Stimulated activated CD8-positive, alpha-beta memory T cell treated with anti-CD3 and anti-CD28 coated beads, Interleukin-2, amount 100 ng/mL, for 48 hours (primary cell): ENCODE results near the gene PEF1.

Source experiments
- DNase-seq, 2 donors: peaks; one replicate each; pipeline ENCODE4 v3.0.0-alpha.2; 2020; ENCODE audit warnings: low read depth in 2 of 2

The PEF1 gene

DNA sequence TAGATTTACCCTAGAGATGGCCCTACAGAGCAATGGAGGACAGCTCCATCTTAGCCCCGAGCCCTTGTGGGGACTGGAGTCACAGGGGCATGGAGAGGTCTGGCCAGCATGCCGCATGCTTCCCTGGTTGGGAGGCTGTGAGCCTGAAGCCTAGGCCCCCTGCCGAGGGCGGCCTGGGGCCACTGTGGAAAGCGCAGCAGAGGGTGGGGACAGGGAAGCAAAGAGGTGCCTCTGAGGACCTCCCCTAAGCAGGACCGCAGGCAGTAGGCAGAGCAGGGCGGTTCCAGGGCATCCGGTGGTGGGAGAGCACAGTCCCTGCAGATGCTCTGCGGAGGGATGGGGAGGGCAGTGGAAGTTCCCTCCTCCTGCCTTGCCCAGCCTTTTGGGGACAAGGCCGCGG lies 26.5 kb upstream of the PEF1 start:
- DNase-seq: no peak

DNA sequence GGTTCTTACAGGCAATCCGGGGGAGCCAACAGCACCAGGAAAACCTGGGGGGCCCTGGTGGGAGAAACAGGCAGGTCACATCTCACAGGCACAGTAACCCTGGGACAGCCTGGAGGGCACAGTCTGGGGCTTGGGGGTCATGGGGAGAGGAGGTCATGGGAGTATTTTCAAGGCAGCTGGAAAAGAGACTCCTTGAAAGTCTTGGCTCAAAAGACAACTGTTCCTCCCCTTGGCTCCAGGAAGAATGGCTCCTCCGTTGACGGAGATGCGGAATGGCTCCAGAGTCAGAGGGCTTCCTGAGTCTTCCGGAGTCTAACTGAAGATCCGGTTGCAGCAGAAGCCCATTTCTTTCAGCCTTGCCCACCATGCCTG lies 25.9 kb upstream of the PEF1 start:
- no peak for DNase-seq

DNA sequence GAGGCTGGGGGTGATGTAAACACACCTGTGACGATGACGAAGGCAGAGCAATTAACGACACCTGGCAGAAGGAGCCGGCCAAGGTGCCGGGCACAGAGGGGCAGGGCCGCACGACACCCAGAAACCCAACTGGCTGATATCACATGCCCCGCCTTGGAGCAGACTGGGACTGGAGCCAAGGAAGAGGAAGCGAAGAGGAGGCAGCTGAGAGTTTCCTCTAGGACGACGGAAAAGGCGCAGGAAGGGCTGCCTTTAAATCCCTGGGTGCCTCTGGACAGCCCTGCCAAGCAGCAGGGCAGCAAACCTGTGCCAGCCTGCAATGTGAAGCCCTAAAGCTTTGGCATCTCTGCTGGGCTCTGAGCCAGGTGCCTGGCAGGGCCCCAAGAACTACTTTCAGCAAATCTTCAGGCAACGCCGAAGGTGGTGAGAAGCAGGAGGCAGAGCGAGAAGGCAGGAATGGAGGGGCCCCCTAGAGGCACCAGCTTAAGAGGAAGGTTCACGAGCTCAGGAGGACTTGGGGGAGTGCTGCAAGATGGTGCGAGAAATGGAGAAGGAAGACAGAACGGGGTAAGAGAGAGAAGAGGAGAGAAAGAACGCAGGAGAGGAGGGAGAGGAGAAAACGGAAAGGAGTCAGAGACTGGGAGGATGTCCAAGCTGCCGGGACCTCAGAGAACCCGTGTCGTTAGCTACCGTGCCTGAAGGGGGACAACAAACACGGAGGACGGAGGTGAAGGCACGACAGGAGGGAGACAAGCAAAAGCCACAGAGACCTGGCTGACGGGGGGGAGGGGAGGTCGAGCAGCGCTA lies 25.3 kb upstream of the PEF1 start:
- peak in 1 of 2 donors; percentile 5 for DNase-seq

DNA sequence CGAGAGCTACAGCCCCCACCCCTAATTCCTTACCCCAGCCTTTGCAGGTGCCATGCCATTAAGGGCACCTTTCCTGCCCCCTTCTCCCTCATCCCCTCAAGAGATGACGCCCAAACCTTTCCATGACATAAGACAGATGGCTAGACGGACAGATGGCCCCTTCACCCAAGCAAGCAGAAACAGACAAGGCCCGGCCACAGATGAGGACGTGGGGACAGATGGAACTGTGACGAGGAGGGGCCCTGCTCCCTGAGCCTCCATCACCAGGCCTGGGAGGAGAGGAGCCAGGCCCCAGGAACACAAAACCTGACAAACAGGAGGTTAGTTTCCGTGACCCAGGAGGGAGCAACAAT lies 24.7 kb upstream of the PEF1 start:
- DNase-seq: no peak

DNA sequence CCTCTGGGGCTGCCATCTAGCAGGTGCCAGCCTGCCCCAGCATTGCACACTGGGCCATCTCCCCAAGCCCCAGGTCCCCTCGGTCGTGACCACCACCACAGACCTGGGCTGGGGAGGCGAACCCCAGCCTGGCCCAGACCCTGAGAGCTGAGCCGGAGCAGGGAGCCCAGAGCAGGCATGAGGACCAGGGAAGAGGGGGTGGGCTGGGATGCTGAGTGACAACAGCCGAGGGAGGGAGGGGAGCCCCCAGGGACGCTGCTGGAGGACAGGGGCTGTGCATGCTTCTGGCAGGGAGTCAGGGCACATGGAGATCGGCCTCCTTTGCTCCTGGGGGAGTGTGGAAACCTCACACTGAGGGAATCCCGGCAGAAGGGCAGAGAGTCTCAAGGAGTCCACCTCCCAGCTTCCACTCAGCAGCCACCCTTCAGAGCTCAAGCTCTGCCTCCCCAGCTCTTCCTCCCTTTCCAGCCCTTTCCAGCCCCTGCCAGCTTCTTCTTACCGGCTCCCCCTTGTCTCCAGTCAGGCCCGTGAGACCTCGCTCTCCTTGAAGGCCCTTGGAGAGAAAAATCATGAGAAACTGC lies 23.7 kb upstream of the PEF1 start:
- DNase-seq: no peak

DNA sequence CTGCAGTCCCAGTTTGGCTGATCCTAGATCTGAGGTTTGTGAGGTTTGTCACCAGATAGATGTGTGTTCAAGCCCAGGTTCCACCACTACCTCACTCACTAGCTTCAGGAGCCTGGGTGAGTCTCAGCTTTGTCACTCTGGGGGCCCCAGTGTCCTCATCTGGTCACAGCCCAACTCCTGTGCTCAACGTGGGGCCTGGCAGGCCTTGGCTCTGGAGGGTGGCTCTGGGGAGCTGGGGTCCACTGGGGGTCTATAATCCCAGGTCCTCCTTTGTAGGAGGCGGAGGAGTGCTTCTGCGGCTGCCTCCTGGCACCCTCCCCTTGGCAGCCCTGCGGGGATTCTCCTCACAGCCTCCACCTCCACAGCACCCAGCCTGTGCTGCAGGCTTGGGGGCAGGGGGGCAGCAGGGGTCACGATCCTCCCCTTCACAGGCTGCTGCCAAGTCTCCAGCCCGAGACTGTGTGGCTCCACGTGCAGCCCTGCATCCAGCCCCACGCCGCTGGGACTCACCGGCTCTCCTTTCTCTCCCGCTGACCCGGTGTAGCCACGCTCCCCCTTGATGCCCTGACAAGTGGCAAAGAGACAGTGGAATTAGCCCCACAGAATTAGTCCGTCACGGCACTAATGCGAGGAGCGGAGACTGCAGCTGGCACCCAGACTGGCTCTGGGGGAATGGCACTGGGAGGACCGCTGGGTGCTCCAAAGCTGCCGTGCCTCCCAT lies 22.5 kb upstream of the PEF1 start:
- no peak for DNase-seq

DNA sequence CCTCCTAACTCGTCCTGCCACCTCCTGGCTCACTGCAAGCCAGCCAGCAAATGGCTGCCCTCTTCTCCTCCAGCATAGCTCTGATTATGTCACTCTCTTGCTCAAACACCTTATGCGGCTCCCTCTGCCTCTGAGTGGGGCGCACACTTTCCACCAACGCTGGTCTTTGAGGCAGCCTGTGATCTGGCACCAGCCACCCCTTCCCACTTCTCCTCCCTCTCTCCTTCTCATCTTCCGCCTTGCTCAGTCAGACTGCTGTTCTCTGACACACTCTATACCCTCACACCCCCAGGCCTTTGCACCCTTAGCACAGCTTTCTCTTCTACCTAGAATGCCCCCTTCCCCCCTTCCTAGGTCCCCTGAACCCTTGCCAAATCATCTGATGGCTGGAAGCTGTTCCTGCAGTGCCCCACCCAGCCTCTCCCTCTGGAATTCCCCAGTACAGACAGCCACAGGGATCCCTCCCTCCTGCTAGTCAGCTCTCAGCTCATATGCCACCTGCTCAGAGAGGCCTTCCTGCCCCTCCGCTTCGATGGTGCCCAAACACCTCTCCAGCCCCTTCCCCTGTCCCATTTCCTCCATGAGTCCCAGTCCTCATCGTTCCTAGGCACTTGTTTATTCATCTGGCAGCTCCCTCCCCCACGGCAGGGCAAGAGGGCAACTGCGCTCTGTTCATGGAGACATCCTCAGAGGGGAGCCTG lies 21.7 kb upstream of the PEF1 start:
- no peak for DNase-seq

DNA sequence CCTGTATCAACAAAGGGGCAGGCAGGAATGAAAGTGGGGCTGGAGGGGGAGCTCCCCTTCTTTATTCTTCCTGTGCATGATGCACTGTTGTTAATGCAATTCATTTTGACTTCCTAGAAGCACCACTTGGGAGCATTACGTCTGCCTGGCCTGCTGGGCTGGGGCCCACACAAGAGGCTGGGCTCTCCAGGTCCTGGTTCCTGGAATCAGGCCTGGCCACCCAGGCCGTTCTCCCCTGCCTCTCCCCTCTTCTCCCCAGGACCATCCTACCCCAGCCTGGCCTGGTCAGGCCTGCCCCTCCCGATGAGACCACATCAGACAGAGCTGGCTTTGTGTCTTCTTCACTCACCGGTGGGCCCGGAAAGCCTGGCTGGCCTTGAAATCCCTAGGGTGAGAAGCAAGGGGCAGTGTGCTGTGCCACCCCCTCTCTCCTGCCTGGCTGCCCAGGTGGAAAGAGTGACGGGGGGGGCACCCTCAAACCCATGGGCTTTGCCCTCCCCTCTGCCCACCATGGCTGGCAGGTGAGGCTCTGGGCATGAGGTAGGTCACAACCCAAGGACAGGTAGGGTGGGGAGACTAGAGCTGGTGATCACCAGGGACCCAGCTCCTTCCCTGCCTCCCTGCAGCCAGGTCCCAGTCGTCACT lies 20.7 kb upstream of the PEF1 start:
- no peak for DNase-seq

DNA sequence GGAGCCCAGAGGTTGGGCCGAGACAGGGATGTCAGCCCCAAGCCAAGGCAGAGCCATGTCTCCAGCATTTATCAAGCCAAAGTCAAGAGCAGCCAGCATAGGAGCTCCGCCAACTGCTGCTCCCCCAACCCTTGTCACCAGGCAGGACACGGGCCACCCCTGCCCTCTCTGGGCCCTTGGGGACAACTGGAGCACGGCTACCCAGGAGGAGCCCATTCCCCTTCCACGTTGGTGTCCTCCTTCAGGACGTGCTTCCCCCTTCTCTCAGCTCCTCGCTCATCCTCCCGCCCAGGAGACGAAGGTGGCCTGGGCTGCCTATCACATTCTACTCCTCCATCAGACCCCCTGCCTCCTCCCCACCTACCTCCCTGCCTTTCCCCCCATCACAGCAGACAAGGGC lies 19.9 kb upstream of the PEF1 start:
- no peak for DNase-seq

DNA sequence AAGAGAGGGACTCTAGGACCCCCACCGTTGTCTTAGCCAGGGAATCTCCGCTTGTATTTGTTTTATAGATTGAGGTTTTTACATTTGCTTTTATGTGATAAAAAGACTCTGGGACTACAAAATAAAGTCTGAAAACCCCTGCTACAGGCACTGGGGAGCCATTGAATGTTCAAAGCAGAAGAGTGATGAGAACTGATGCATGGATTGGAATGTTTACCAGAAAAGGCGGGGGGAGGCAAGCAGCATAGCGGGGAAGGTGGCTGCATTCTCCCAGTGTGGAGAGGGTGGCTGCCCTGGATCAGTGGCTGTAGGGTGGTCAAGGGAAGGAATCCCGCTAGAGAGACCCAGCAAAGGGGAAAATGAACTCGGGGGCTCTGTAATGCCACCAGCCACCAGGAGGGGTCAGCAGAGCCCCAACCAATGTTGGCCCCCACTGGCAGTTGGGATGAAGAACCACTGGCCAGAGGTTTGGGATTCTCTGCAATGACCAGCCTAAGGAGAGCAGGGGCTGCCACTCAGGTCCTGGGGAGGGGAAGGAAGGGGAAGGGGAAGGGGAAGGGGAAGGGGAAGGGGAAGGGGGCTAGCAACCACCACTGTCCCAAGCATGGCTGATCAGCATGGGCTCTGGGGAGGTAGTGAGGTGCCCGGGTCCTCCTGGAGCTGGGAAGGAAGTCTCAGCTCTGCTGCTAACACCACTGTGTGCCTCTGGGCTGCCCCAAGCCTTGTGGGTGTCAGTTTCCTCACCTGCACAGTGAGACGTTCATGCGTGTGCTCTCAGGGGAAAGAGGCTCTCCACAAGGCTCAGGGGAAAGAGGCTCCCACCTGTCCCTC lies 19.2 kb upstream of the PEF1 start:
- DNase-seq: peak; percentile 37 to 52

DNA sequence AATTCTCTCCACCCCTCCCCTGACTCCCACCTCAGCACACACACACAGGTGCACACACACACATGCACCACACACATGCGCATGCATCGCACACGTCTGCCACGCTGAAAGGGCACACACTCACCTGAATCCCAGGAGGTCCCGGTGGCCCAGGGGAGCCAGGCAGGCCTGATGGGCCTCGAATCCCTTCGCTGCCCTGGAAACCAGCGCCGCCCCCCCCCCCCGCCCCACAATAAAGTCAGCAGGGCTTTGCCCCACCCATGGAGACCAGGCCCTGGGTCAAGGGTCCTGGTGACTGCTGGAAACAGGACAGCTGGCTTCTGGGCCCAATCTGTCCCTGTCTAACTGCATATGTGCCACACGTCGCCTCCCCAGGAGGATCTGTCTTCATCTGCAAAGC lies 17.8 kb upstream of the PEF1 start:
- no peak for DNase-seq

DNA sequence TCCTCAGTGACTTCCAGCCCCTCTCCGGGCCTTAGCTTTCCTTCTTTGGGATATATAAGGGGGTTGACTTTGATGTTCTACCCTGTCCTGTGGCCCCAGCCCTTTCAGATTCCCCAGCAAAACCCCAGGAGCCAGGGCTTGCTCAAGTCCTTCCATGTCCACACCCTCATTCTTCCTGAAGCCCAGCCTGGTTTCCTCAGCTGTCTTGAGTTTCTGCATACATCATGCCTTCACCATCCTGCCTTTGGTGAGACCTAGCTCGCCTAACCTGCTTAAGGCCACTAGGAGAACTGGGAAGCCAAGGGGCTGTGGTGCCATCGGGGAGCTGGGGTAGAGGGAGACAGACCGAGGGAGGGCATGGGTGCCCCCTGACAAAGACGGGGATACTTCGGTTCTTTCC lies 17.2 kb upstream of the PEF1 start:
- no peak for DNase-seq

DNA sequence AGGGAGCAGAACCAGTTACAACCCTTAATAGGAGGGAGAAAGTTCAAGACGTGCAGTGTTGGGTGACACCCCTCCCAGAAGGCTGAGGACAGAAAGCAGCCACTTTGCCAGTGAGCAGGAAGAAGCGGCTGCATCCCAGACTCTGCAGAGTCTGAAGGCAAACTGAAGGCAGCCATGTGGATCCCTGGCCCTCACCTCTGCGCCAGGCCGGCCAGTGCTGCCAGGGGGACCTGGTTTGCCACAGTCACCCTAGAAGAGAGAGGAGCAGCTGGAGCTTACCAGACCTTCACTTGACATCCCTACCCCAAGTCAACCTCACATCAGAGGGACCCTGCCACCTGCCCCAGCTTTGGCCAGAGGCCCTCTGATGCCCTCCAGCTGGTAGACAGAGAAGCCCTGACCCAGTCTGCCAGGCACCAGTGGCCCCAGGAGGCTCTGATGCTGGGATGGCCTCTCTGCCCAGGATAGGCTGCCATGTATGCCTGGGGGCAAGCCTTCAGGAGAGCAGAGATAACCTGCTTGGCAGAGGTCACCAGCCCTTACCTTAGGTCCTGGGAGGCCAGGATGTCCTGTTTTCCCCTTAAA lies 16.3 kb upstream of the PEF1 start:
- DNase-seq: no peak

DNA sequence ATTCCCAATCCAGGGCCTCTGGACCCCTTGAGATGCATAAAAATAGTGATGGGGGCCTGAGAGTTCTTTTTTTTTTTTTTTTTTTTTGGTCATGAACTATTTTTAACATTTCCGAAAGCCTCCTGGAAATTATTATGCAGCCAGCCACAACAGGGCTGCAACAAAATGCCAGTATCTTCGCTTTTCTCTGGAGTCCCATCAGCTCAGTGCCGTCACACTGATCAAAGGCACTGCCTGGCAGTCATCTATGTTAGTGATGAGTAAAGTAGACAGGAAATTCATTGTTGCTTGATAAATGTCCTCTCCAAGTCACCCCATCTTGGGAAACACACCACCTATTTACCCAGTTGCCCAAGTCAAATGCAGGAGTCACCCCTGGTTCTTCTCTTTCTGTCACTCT lies 15.2 kb upstream of the PEF1 start:
- DNase-seq: no peak

DNA sequence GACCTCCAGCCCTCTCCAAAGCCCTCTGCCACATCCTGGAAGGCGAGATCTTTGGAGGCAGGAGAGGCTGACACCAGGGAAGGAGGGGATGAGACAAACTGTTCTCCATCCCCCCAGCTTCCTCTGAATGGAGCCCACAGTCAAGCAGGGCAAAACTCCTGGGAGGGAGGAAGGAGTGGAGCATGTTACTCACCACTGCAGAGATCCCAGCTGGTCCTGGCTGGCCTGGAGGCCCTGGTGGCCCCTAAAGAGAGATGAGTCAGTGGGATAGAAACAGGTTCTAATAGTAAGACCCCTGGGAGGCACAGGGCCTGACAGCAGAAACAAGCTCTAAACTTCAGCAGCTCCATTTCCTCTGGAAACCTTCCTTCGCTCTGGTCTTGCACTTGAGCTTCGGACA lies 14.0 kb upstream of the PEF1 start:
- no peak for DNase-seq

DNA sequence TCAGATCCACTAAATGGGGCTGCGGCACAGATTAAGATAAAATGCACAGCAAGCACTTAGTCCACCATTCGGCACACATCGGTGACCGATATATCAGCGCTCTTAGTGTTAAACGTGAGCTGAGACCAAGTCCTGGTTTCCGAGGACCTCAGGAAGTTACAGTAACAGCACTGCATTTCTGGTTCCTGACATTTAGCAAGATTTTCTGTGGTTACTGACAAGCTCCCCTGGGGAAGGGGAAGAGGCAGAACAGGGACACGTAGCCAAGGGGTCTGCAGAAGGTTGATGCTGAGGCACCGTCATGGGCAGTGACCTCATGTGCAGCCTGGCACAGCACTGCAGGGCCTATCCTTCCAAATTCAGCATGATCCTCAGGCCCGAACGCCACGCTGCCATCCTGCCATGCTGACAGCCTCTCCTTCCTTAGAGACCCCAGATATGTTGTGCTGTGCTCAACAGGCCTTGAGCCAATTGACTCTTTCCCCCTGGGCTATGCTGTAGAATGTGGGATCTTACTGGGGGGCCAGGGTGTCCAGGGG lies 13.4 kb upstream of the PEF1 start:
- no peak for DNase-seq

DNA sequence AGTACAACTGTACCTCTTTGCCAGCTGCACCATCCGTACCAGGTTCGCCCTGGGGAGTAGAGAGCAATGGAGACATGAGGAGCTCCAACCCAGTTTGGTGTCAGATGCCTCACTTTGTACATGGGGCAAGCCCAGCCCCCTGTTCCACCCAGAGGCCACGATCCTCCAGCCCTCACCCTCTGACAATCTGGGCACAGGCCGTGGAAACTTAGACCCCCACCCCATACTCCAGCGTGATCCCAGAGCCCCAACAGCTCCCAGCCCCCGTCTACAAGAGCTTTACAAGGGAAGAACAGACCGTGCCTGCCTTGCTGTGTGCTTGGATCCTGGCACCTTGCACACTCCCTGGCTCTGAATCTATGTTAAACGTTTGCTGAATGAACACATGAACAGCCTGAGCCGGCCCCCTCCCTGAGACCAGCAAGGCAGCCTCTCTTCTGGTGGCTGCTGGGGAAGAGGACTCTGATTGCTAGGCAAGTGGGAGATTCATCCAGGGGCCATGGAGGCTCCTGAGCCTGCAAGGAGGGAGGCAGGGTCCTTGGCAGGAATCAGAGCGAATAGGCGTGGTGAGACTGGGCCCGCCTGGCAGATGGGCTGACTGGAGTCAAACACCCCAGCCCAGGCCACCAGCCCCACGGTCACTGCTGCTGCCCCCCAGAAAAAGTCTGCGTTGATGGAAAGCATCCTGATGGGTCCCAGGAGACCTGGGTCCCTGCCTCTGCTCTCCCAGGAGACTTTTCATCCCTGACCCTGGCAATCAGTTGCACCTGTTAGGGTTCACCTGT lies 12.5 kb upstream of the PEF1 start:
- no peak for DNase-seq

DNA sequence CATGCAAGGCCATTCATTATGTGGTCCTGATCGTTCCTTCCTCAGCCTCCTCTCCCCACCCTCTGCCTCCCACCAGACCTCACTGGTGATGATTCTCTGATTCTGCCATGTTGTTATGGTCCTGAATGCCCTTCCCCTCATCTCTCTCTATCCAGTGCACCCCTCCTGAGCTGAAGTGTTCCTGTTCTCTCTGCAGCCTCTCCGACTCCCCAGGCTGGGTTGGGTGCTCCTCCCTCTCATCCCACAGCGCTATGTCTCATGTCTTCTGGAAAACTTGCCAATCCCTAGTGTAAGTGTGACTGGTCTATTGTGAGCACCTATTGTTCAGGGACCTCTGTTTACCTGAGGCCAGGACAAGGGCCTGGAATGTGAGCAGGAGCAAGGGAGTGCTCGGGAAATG lies 11.1 kb upstream of the PEF1 start:
- DNase-seq: no peak

DNA sequence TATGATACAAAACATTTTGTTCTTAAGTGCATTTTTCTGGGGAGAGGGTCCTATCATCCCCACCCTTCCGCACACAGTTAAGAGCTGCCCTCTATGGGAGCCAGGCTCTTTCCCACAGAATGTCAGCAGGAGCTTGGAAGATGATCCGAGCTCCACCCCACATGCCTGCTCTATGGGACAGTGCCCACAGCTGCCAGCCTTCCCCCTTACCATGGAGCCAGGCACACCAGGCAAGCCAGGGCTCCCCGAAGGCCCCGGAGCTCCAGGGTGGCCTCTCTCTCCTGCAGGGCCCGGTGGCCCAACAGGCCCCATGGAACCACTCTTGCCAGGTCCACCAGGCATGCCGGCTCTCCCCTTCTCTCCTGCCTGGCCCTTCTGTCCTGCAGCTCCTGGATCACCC lies 10.4 kb upstream of the PEF1 start:
- DNase-seq: no peak

DNA sequence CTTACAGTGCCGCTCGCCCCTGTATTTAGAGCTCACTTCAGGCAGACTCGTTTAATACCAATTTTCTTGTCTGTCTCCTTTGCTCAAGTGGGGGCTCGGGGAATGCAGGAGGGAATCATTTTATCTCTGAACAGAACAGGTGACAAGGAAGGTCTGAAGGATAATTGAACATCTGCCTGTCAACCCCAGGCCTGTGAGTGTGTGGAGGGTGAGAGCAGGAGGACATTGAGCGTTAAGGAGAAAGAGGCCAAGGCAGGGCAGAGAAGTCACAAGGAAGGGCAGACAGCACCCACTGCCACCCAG lies 9.7 kb upstream of the PEF1 start:
- no peak for DNase-seq
